SH-SY5Y (cell line): ENCODE measurements around the gene MYPN.

Experiments used
- GATA2 ChIP-seq: IDR thresholded peaks from 2 replicates; pipeline ENCODE4 v1.6.1; 2011; ENCODE audit warnings: mild to moderate bottlenecking, low read depth, low read length
- GATA3 ChIP-seq: IDR thresholded peaks from 2 replicates; pipeline ENCODE4 v1.6.1; 2011; ENCODE audit warnings: low read depth, mild to moderate bottlenecking, low read length, moderate library complexity

DNA sequence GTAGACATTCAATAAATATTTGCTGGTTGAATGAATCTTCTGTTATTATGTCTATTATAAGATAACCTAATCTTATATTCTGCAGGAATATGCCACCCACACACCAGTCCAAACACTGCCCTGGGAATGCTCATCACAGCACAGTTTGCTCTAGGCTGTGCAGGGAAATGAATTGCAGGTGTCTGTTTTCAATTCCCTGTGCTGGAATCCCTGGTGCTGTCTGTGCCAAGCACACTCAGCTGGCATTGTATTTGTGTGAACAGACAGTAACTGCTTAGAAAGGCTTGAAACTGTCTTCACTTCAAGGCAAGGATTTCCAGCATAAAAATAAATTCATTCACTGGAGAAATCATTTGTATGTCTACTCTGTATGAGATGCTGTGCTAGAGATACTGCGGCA, 102.4 kb downstream of the MYPN start:
- no peak for TF ChIP-seq GATA3
- no peak for TF ChIP-seq GATA2
